KBM-7 (cell line): ENCODE measurements around the gene MRPS2.
"Not testable (repeated sequence)": the region's sequence is repeated elsewhere in the genome, so short reads cannot be mapped to it uniquely, and the experiment has no call there.

Source experiments
- DNase-seq: peaks from one replicate; pipeline ENCODE4 v3.0.0-alpha.2; 2015
- in situ Hi-C: fragments of 300-500 bp; cut with MboI; formaldehyde crosslinking; loops from 2 replicates; pipeline ENCODE4 v1.14.3; 2020; ENCODE audit warnings: low sequenced_read_pairs, low pct_unique_long_range_greater_than_20kb, mixed read lengths

MRPS2 gene

GRCh38 chr9:135547756-135548736 is 47.6 kb downstream of the MRPS2 start:
- in situ Hi-C loops = no loop called here
- DNase-seq = no peak

- DNase-seq, in situ Hi-C loops: not testable (repeated sequence)
Measured at GRCh38 chr9:135549478-135550343, 49.2 kb downstream of the MRPS2 start.

- no peak for DNase-seq
- in situ Hi-C loops = no loop called here
Measured at GRCh38 chr9:135550344-135550918, 49.9 kb downstream of the MRPS2 start.

GRCh38 chr9:135551031-135551430 is 50.5 kb downstream of the MRPS2 start:
- DNase-seq = no peak
- in situ Hi-C loops = no loop called here

- in situ Hi-C loops = no loop called here
- DNase-seq = no peak
Measured at GRCh38 chr9:135551456-135551855, 51.0 kb downstream of the MRPS2 start.

GRCh38 chr9:135552021-135552697 is 51.7 kb downstream of the MRPS2 start:
- no peak for DNase-seq
- in situ Hi-C loops = no loop called here

GRCh38 chr9:135552698-135553171 is 52.3 kb downstream of the MRPS2 start:
- DNase-seq = no peak
- in situ Hi-C loops = no loop called here
